Vagina (tissue), 2 donors: ENCODE measurements around the gene SLC25A41.

Experiments used
- CTCF ChIP-seq, 3 experiments: fragments of 450-650 bp in 2 of 3; fragments of 200-600 bp in 1 of 3; sonication (generic) in 1 of 3; IDR thresholded peaks; one replicate each; pipeline ENCODE4 v1.5.1; 2017 to 2019; ENCODE audit warnings: antibody characterized with exemption in 3 of 3, mild to moderate bottlenecking in 2 of 3, moderate library complexity in 2 of 3
- POLR2A ChIP-seq, 2 donors: fragments of 450-650 bp; IDR thresholded peaks; one replicate each; pipeline ENCODE4 v1.6.1; 2017; ENCODE audit warnings: antibody characterized with exemption in 2 of 2, mild to moderate bottlenecking in 2 of 2, moderate library complexity in 2 of 2
- POLR2AphosphoS5 ChIP-seq, 2 donors: sonication (generic); formaldehyde crosslinking; IDR thresholded peaks; one replicate each; pipeline ENCODE4 v1.9.0; 2017; ENCODE audit warnings: antibody characterized with exemption in 2 of 2, mild to moderate bottlenecking in 2 of 2, low read depth in 1 of 2; ENCODE audit not compliant: insufficient read depth in 1 of 2

GRCh38 chr19:6418562-6418932 is 15.0 kb downstream of the SLC25A41 start:
- TF ChIP-seq CTCF (IDR thresholded peaks at IDR 0.05) (no peak), POLR2A (IDR thresholded peaks at IDR 0.05) (no peak), POLR2AphosphoS5 (IDR thresholded peaks at IDR 0.05; ENCODE audit: insufficient read depth in 1 of 2, low read depth in 1 of 2) (no peak)
